HL-60 (cell line): ENCODE results near the gene SLC28A1.

Source experiments
- DNase-seq, 2 experiments: peaks; one replicate each; pipeline ENCODE4 v3.0.0-alpha.2; 2010 to 2020; ENCODE audit warnings: low read depth in 1 of 2, low spot score in 1 of 2
- H3K27ac ChIP-seq: fragments of 250-450 bp; sonication (Bioruptor Pico); replicated peaks from 2 replicates; pipeline ENCODE4 v1.5.1; 2020; ENCODE audit warnings: mild to moderate bottlenecking, moderate library complexity
- H3K27me3 ChIP-seq: fragments of 250-450 bp; sonication (Bioruptor Pico); 2 replicates; pipeline ENCODE4 v1.5.1; 2021; ENCODE audit warnings: mild to moderate bottlenecking, moderate library complexity; ENCODE audit not compliant: insufficient read depth, poor library complexity, severe bottlenecking
- H3K4me3 ChIP-seq: replicated peaks from 2 replicates; pipeline ENCODE4 v1.5.1; 2011; ENCODE audit warnings: mild to moderate bottlenecking, control low read depth, low read length; ENCODE audit not compliant: insufficient read depth
- GABPA ChIP-seq: IDR thresholded peaks from 2 replicates; pipeline ENCODE4 v1.6.1; 2012; ENCODE audit warnings: low read depth
- POLR2AphosphoS5 ChIP-seq: IDR thresholded peaks from 2 replicates; pipeline ENCODE4 v1.6.1; 2012; ENCODE audit warnings: low read depth
- SPI1 ChIP-seq: IDR thresholded peaks from 2 replicates; pipeline ENCODE4 v1.6.1; 2012; ENCODE audit warnings: low read depth, mild to moderate bottlenecking, borderline replicate concordance
- TF ChIP-seq, protein P1 (sequence below): IDR thresholded peaks from 2 replicates; pipeline ENCODE4 v1.6.1; 2012; ENCODE audit warnings: low read depth; ENCODE audit not compliant: insufficient replicate concordance
- TF ChIP-seq, protein P2 (sequence below): IDR thresholded peaks from one replicate; pipeline ENCODE4 v1.5.1; 2011; ENCODE audit warnings: low read length, control low read depth, inconsistent platforms; ENCODE audit not compliant: insufficient read depth

Gene SLC28A1

DNA sequence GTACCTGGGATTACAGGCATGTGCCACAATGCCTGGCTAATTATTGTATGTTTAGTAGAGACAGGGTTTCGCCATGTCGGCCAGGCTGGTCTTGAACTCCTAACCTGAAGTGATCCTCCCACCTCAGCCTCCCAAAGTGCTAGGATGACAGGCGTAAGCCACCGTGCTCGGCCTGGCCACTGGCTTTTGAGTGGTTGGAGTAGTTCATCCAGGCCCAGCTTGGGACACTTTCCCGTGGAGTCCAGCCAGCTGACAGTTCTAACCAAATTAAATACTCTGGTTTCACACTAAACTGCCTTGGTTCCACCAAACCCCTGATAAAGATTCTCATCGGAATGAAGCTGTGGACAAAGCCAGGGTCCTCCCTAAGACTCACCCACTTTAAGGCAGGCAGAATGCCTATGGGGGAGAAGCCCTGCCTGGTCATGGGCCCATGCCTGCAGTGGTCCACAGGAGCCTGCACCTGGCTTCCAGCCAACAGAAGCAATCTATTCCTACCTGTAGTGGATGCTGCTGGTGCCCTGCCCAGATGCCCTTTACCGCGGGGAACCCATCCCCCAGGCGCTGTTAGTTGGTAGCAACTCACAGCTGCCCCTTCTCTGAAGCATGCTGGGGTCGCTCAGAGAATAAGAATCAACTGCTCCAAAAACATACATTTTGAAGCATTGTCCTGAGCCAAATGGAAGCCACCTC is 5.2 kb upstream of the SLC28A1 start:
- TF ChIP-seq GABPA (no peak), POLR2AphosphoS5 (no peak), SPI1 (no peak)
- TF ChIP-seq, protein P1, sequence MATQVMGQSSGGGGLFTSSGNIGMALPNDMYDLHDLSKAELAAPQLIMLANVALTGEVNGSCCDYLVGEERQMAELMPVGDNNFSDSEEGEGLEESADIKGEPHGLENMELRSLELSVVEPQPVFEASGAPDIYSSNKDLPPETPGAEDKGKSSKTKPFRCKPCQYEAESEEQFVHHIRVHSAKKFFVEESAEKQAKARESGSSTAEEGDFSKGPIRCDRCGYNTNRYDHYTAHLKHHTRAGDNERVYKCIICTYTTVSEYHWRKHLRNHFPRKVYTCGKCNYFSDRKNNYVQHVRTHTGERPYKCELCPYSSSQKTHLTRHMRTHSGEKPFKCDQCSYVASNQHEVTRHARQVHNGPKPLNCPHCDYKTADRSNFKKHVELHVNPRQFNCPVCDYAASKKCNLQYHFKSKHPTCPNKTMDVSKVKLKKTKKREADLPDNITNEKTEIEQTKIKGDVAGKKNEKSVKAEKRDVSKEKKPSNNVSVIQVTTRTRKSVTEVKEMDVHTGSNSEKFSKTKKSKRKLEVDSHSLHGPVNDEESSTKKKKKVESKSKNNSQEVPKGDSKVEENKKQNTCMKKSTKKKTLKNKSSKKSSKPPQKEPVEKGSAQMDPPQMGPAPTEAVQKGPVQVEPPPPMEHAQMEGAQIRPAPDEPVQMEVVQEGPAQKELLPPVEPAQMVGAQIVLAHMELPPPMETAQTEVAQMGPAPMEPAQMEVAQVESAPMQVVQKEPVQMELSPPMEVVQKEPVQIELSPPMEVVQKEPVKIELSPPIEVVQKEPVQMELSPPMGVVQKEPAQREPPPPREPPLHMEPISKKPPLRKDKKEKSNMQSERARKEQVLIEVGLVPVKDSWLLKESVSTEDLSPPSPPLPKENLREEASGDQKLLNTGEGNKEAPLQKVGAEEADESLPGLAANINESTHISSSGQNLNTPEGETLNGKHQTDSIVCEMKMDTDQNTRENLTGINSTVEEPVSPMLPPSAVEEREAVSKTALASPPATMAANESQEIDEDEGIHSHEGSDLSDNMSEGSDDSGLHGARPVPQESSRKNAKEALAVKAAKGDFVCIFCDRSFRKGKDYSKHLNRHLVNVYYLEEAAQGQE = no peak
- TF ChIP-seq, protein P2, sequence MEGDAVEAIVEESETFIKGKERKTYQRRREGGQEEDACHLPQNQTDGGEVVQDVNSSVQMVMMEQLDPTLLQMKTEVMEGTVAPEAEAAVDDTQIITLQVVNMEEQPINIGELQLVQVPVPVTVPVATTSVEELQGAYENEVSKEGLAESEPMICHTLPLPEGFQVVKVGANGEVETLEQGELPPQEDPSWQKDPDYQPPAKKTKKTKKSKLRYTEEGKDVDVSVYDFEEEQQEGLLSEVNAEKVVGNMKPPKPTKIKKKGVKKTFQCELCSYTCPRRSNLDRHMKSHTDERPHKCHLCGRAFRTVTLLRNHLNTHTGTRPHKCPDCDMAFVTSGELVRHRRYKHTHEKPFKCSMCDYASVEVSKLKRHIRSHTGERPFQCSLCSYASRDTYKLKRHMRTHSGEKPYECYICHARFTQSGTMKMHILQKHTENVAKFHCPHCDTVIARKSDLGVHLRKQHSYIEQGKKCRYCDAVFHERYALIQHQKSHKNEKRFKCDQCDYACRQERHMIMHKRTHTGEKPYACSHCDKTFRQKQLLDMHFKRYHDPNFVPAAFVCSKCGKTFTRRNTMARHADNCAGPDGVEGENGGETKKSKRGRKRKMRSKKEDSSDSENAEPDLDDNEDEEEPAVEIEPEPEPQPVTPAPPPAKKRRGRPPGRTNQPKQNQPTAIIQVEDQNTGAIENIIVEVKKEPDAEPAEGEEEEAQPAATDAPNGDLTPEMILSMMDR = no peak
- H3K4me3 ChIP-seq = no peak overlapping the region
- H3K27ac ChIP-seq = no peak overlapping the region
- no peak for DNase-seq
- no peaks in the 10 kb centered on the region for H3K27me3 ChIP-seq

DNA sequence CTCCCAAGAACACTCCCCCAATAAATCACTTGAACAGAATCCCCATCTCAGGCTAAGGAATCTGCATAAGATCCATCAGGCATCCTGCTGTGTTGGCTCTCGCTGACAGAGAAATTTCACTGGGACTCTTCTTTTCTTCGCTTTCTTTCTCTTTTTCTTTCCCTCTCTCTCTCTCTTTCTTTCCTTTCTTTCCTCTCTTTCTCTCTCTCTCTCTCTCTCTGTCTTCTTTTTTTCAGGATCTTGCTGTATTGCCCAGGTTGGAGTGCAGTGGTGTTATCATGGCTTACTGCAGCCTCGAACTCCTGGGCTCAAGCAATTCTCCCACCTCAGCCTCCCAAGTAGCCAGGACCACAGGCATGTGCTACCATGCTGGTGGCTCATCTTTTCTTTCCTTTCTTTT is 4.5 kb upstream of the SLC28A1 start:
- Histone ChIP-seq H3K27me3 (no peaks in the 10 kb centered on the region), H3K4me3 (no peak overlapping the region), H3K27ac (no peak overlapping the region)
- DNase-seq = no peak
- TF ChIP-seq, protein P1 = no peak

DNA sequence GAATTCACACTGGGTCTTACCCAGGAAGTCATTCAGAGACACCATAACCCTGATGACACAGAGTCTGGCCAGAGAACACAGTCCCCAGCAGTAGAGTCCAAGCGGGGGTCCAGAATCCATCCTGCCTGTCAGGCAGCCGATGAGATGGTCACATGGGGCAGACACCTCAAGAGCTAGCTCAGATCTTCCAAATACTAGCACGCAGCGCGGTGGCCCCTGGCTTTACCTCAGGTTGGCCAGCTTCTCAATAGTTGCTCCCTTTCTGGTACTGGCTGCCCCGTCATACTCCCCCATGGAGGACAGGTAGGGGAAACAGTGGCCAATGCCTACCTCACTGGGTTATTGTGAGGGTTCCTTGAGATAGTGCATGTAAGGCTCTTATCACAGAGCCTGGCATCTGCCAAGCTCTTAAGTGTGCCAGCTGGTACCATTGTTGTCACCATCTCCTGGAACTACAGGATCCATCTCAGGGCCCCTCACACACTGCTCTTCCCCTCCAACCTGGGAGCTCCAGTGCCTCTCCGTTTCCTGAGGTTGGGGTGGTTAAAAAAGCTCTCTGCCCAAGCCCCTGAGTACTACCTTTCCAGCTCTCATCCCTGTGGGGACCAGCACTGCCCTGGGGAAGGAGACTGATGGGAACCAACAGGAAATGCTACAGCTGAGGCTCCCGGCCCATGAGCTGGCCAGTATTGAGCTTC is 3.5 kb upstream of the SLC28A1 start:
- Histone ChIP-seq H3K27ac (no peak overlapping the region), H3K27me3 (no peaks in the 10 kb centered on the region), H3K4me3 (no peak overlapping the region)
- TF ChIP-seq, protein P2 = no peak
- TF ChIP-seq, protein P1 = no peak
- TF ChIP-seq POLR2AphosphoS5 (no peak), SPI1 (no peak), GABPA (no peak)
- no peak for DNase-seq
